Mesothelial cell of epicardium (in vitro differentiated cells): ENCODE results near the gene BRCA2. TPM values are rescaled to one million over a fixed set of nuclear protein-coding genes. Genes with fewer than 3 reads are reported as not detected.
"Not testable (repeated sequence)": the region's sequence is repeated elsewhere in the genome, so short reads cannot be mapped to it uniquely, and the experiment has no call there.

Experiments used
- DNase-seq, 2 experiments: peaks; one replicate each; pipeline ENCODE4 v3.0.0; 2021; ENCODE audit warnings: low spot score in 2 of 2; ENCODE audit not compliant: unreplicated experiment in 2 of 2
- H3K27ac Mint-ChIP-seq: 2 replicates; pipeline ENCODE4 v1.8.0; 2021; ENCODE audit warnings: mixed read lengths
- H3K27me3 Mint-ChIP-seq: 2 replicates; pipeline ENCODE4 v1.8.0; 2021; ENCODE audit warnings: low read depth, mixed read lengths
- H3K36me3 Mint-ChIP-seq: 2 replicates; pipeline ENCODE4 v1.8.0; 2021; ENCODE audit warnings: mixed read lengths
- H3K4me1 Mint-ChIP-seq: 2 replicates; pipeline ENCODE4 v1.8.0; 2021; ENCODE audit warnings: mixed read lengths
- H3K4me3 Mint-ChIP-seq: 2 replicates; pipeline ENCODE4 v1.8.0; 2021; ENCODE audit warnings: mild to moderate bottlenecking, moderate library complexity, mixed read lengths
- H3K9me3 Mint-ChIP-seq: 2 replicates; pipeline ENCODE4 v1.8.0; 2021; ENCODE audit warnings: mixed read lengths
- CTCF ChIP-seq: fragments of 200-600 bp; sonication (generic); IDR thresholded peaks from one replicate; pipeline ENCODE4 v1.5.0; 2021; ENCODE audit warnings: antibody characterized with exemption; ENCODE audit not compliant: unreplicated experiment
- total RNA-seq: library from RNA; stranded (reverse); gene quantifications from 3 replicates; pipeline ENCODE4 v1.2.1, GENCODE V29; 2021

Gene BRCA2
- total RNA-seq, 1 donor from 2014 or later, result 8.1 TPM

DNA sequence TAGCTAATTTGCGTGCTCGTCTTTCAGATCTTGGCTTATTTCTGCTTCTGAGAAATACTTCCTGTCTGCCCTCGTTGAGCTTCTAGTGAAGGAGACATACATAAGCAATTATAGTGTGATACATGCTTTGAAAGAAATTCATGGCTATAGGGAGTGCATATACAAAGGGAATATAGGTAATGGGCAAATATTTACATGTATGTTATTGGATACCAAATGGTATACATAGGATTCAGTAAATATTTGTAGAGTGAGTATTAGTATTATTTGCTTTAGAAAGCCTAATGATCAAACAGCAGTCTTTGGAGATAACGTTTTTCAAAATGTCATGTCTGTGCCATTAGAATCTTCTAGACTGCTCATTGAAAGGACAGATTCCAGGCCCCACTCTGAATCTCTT lies 5.2 kb downstream of the BRCA2 start:
- no peak for TF ChIP-seq CTCF
- H3K36me3 Mint-ChIP-seq, result peaks cover 9% of the 10 kb centered on the region

DNA sequence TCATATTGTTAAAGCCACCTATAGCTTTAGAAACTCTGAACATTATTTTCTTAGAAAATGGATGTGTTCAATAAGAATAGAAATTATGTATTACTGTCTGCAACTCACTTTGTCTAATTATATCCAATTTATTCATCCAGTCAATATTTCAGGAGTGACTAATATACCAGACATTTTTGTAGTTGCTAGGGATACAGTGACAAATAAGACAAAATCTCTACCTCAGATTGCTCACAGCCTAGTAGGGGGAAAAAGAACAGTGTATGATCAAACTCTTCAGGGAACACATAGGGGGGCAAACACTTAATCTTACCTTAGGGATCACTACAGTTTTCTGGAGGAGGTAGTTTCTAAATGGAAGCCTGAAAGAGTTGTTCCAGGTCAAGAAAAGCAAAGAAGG lies 8.6 kb downstream of the BRCA2 start:
- no peak for DNase-seq
- peaks cover 13% of the 10 kb centered on the region for H3K36me3 Mint-ChIP-seq
- H3K9me3 Mint-ChIP-seq, result peaks cover 4% of the 10 kb centered on the region
- H3K4me3 Mint-ChIP-seq, result no peak overlapping the region
- no peaks in the 10 kb centered on the region for H3K4me1 Mint-ChIP-seq
- no peaks in the 10 kb centered on the region for H3K27me3 Mint-ChIP-seq
- no peak for TF ChIP-seq CTCF
- no peak overlapping the region for H3K27ac Mint-ChIP-seq

More for the DNA sequence above, 5.2 kb downstream of the BRCA2 start:
- Mint-ChIP-seq H3K27me3 (no peaks in the 10 kb centered on the region), H3K9me3 (peaks cover 4% of the 10 kb centered on the region), H3K27ac (no peak overlapping the region), H3K4me3 (no peak overlapping the region), H3K4me1 (no peaks in the 10 kb centered on the region)
- no peak for DNase-seq

DNA sequence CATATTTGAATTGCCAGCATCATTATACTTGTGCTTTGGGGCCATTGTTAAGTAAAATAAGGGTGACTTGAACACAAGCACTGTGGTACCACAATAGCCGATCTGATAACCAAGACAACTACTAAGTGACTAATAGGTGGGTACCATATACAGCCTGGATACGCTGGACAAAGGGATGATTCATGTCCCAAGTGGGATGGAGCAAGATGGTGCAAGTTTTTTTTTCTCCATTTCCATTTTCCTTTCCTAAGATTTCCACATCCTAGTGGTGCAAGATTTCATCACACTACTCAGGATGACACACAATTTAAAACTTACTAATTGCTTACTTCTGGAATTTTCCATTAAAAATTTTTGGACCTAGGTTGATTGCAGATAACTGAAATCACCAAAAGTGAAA lies 15.1 kb downstream of the BRCA2 start:
- Mint-ChIP-seq H3K4me1 (no peaks in the 10 kb centered on the region), H3K27ac (no peak overlapping the region), H3K4me3 (no peak overlapping the region), H3K36me3 (peaks cover 28% of the 10 kb centered on the region), H3K9me3 (no peaks in the 10 kb centered on the region), H3K27me3 (no peaks in the 10 kb centered on the region)
- TF ChIP-seq CTCF, result no peak
- DNase-seq, result no peak

DNA sequence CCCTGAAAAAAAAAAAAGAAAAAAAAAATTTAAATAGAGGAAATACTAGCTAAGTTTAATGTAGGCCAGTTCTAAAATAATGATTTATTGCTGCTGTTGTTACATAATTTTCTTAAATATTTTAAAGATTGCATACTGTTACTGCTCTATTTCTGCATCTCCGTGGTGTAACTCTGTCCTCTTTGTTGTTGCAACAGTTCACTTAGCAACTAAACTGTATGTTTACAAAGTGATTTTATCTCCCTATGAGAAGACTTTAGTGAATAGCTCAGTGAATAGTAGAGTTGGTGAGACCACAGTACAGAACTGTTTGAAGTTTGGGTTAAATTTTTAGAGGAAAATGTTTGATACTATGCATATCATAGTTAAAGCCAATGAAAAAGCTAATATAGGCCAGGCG lies 19.4 kb downstream of the BRCA2 start:
- Mint-ChIP-seq H3K4me1 (peaks cover 3% of the 10 kb centered on the region), H3K4me3 (no peak overlapping the region), H3K27ac (no peak overlapping the region), H3K27me3 (no peaks in the 10 kb centered on the region), H3K36me3 (peaks cover 44% of the 10 kb centered on the region), H3K9me3 (peaks cover 13% of the 10 kb centered on the region)
- DNase-seq, result no peak
- TF ChIP-seq CTCF, result no peak

DNA sequence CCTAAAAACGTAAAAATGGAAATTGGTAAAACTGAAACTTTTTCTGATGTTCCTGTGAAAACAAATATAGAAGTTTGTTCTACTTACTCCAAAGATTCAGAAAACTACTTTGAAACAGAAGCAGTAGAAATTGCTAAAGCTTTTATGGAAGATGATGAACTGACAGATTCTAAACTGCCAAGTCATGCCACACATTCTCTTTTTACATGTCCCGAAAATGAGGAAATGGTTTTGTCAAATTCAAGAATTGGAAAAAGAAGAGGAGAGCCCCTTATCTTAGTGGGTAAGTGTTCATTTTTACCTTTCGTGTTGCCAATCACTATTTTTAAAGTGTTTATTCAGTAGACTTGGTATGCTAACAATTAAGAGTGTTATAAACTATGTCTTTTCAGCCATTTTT lies 25.6 kb downstream of the BRCA2 start:
- Mint-ChIP-seq H3K9me3 (peaks cover 27% of the 10 kb centered on the region), H3K4me3 (no peak overlapping the region), H3K36me3 (peaks cover 30% of the 10 kb centered on the region), H3K4me1 (peaks cover 3% of the 10 kb centered on the region), H3K27me3 (no peaks in the 10 kb centered on the region), H3K27ac (no peak overlapping the region)
- TF ChIP-seq CTCF, result no peak
- DNase-seq, result no peak

- Mint-ChIP-seq H3K4me3 (no peak overlapping the region), H3K4me1 (no peaks in the 10 kb centered on the region), H3K9me3 (no peaks in the 10 kb centered on the region), H3K36me3 (peaks cover 19% of the 10 kb centered on the region), H3K27me3 (no peaks in the 10 kb centered on the region), H3K27ac (no peak overlapping the region)
- DNase-seq, result no peak
- TF ChIP-seq CTCF, result no peak
Observed at GRCh38 chr13:32347651-32348050, 32.3 kb downstream of the BRCA2 start.

DNA sequence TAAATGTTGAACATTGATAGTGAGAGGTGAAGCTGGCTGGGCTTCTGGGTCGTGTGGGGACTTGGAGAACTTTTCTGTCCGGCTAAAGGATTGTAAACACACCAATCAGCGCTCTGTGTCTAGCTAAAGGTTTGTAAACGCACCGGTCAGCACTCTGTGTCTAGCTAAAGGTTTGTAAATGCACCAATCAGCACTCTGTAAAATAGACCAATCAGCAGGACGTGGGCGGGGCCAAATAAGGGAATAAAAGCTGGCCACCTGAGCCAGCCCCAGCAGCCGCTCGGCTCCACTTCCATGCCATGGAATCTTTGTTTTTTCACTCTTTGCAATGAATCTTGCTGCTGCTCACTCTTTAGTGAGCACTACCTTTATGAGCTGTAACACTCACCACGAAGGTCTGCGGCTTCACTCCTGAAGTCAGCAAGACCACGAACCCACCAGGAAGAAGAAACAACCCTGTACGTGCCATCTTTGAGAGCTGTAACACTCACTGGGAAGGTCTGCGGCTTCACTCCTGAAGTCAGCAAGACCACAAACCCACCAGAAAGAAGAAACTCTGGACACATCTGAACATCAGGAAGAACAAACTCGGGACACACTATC lies 35.6 kb downstream of the BRCA2 start:
- DNase-seq, H3K4me3 Mint-ChIP-seq, H3K9me3 Mint-ChIP-seq, H3K27ac Mint-ChIP-seq, H3K27me3 Mint-ChIP-seq, H3K4me1 Mint-ChIP-seq: not testable (repeated sequence)
- peaks cover 22% of the 10 kb centered on the region for H3K36me3 Mint-ChIP-seq
